ENCODE data around the gene WDR18. TPM values are rescaled to one million over a fixed set of nuclear protein-coding genes. Genes with fewer than 3 reads are reported as not detected.
A peak's percentile ranks its signal among the peaks of the same experiment; 100 is the strongest.

Gene WDR18
- total and polyA plus RNA-seq, 12 donors: 5.4 to 140 (median 53.8) TPM

- Histone ChIP-seq H3K27ac (peak overlapping the region in 1 of 5 donors; percentile 90), H3K4me3 (peak overlapping the region in 1 of 4 donors; percentile 99), H3K9me3 (replicated peaks in 1 of 3) (no peaks in the 10 kb centered on the region), H3K36me3 (replicated peaks in 1 of 2) (peaks cover 0 to 2% of the 10 kb centered on the region in 2 donors), H3K4me1 (replicated peaks in 1 of 2) (peaks cover 27 to 51% of the 10 kb centered on the region in 2 donors), H3K27me3 (no peaks in the 10 kb centered on the region)
- no peak for DNase-seq
- TF ChIP-seq CTCF (IDR thresholded peaks at IDR 0.05): no peak
- no peak for TF ChIP-seq POLR2A (IDR thresholded peaks at IDR 0.05)
- WGBS, 4 donors: 43 to 48% (median 44%) methylated on average over 6 to 17 of the region's 17 CpGs
- intact Hi-C loops (cut with DNase I): no loop called here
Measured at GRCh38 chr19:1018932-1019615, 34.9 kb downstream of the WDR18 start.

GRCh38 chr19:1019616-1019961, 35.4 kb downstream of the WDR18 start:
- TF ChIP-seq POLR2A (IDR thresholded peaks at IDR 0.05) (no peak), CTCF (IDR thresholded peaks at IDR 0.05) (no peak)
- Histone ChIP-seq H3K27me3 (no peaks in the 10 kb centered on the region), H3K9me3 (replicated peaks in 1 of 3) (no peaks in the 10 kb centered on the region), H3K4me1 (replicated peaks in 1 of 2) (peaks cover 27 to 51% of the 10 kb centered on the region in 2 donors), H3K4me3 (peak overlapping the region in 3 of 4 donors; percentile 62 to 99 (median 90)), H3K36me3 (replicated peaks in 1 of 2) (no peaks in the 10 kb centered on the region), H3K27ac (peak overlapping the region in 2 of 5 donors; percentile 90 to 99)
- DNase-seq: no peak
- intact Hi-C loops (cut with DNase I): no loop called here
- whole genome bisulfite sequencing, 4 donors: 47 to 60% (median 56%) methylated on average over 4 to 18 of the region's 18 CpGs; no CpG with 5 or more reads in 1 of the 4 donors

- intact Hi-C loops (cut with DNase I): no loop called here
- peak overlapping the region in 4 of 5 donors; percentile 88 to 99 (median 90) for H3K27ac ChIP-seq
- 0 to 1% (median 1%) methylated on average over 42 to 60 of the region's 60 CpGs for WGBS, 4 donors
Measured at GRCh38 chr19:1019980-1020867, 36.1 kb downstream of the WDR18 start.

More at GRCh38 chr19:1019980-1020867, 36.1 kb downstream of the WDR18 start:
- peak in 6 of 7 donors; percentile 51 to 76 (median 60) for DNase-seq
- Histone ChIP-seq H3K4me1 (replicated peaks in 1 of 2) (peaks cover 27 to 51% of the 10 kb centered on the region in 2 donors), H3K4me3 (peak overlapping the region; percentile 62 to 99 (median 78)), H3K9me3 (replicated peaks in 1 of 3) (no peaks in the 10 kb centered on the region), H3K36me3 (replicated peaks in 1 of 2) (no peaks in the 10 kb centered on the region), H3K27me3 (no peaks in the 10 kb centered on the region)
- TF ChIP-seq CTCF (IDR thresholded peaks at IDR 0.05) (no peak), POLR2A (IDR thresholded peaks at IDR 0.05) (no peak)
